Liver (tissue), 3 donors: ENCODE data around the gene C2orf69.

Experiments
- CTCF ChIP-seq: fragments of 150-350 bp; IDR thresholded peaks from 2 replicates; pipeline ENCODE4 v1.5.1; 2017; ENCODE audit warnings: improper control_type of control experiment, low read depth, low read length; ENCODE audit not compliant: missing input control
- HNF4A ChIP-seq, 2 donors: conservative IDR thresholded peaks; 2 replicates each; pipeline ENCODE4 v1.6.1; 2016; ENCODE audit warnings: antibody characterized with exemption in 2 of 2, mild to moderate bottlenecking in 2 of 2
- RAD21 ChIP-seq, 2 donors: IDR thresholded peaks; 2 replicates each; pipeline ENCODE4 v1.6.1; 2016; ENCODE audit warnings: antibody characterized with exemption in 2 of 2, mild to moderate bottlenecking in 2 of 2
- TAF1 ChIP-seq: conservative IDR thresholded peaks from 2 replicates; pipeline ENCODE4 v1.6.1; 2016; ENCODE audit warnings: antibody characterized with exemption, mild to moderate bottlenecking
- donor health status: healthy.
- donor health status: healthy.

- no peak for TF ChIP-seq CTCF
- TF ChIP-seq TAF1: no peak
- no peak for TF ChIP-seq HNF4A (conservative IDR thresholded peaks at IDR 0.05)
- TF ChIP-seq RAD21 (IDR thresholded peaks at IDR 0.05): no peak
Measured at GRCh38 chr2:199968126-199968525, 57.0 kb downstream of the C2orf69 start.
